ENCODE results near the gene DMBT1.

Gene DMBT1

GRCh38 chr10:122678266-122678665, 117.7 kb downstream of the DMBT1 start:
- no peak for DNase-seq

GRCh38 chr10:122682522-122682921, 122.0 kb downstream of the DMBT1 start:
- DNase-seq = no peak

- no peak for DNase-seq
These were observed 127.9 kb downstream of the DMBT1 start for GRCh38 chr10:122688293-122688989.

GRCh38 chr10:122689146-122689820, 128.7 kb downstream of the DMBT1 start:
- no peak for DNase-seq

GRCh38 chr10:122692744-122693143, 132.2 kb downstream of the DMBT1 start:
- DNase-seq = no peak
